ENCODE results near the gene GLRX.

The GLRX gene

DNA sequence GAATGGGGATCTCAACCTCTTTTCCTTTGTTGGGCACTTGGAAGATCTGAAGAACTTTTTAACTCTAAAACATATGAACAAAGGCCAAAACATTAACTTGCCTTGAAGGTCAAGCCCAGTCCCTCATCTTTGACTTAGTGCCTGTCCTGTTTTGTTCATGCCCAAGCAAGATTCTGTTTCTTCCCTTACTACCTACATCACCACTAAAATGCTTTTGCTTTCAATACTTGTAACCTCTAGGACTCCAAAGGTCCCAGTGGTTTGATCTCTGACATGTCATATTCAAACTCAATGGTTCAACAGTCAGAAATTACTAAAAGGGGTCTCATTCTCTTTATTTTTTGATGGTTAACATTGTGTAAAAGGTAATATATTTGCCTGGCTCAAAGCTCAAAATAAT is 24.0 kb downstream of the GLRX start:
- ChIA-PET CTCF (interaction anchor here (2.0 kb wide), 1 partner anchor 17 kb away, joined by 6 read pairs; no protein-coding TSS in a partner anchor), POLR2A (no interaction called here)
- TF ChIP-seq SUZ12 (IDR thresholded peaks at IDR 0.05) (no peak), BHLHE40 (IDR thresholded peaks at IDR 0.05; ENCODE audit: borderline replicate concordance) (no peak), HDGF (IDR thresholded peaks at IDR 0.05; ENCODE audit: borderline replicate concordance) (no peak), CTBP1 (IDR thresholded peaks at IDR 0.05; ENCODE audit: borderline replicate concordance) (no peak), LEF1 (IDR thresholded peaks at IDR 0.05; ENCODE audit: borderline replicate concordance) (no peak), FOXM1 (IDR thresholded peaks at IDR 0.05; ENCODE audit: borderline replicate concordance) (no peak), FOXA1 (IDR thresholded peaks at IDR 0.05) (no peak), ARNT (IDR thresholded peaks at IDR 0.05) (no peak), SP1 (IDR thresholded peaks at IDR 0.05) (no peak), TARDBP (IDR thresholded peaks at IDR 0.05) (no peak), NFRKB (IDR thresholded peaks at IDR 0.05) (no peak), ZNF384 (IDR thresholded peaks at IDR 0.05) (no peak), L3MBTL2 (conservative IDR thresholded peaks at IDR 0.05) (no peak), PKNOX1 (IDR thresholded peaks at IDR 0.05) (no peak), ELF4 (IDR thresholded peaks at IDR 0.05) (no peak), FOXK2 (IDR thresholded peaks at IDR 0.05) (no peak)
- DNase-seq (ENCODE audit: extremely low spot score), result no peak

GRCh38 chr5:95798048-95798447 is 24.5 kb downstream of the GLRX start:
- DNase-seq (ENCODE audit: extremely low spot score), result no peak
- POLR2A ChIA-PET, result no interaction called here
- TF ChIP-seq L3MBTL2 (conservative IDR thresholded peaks at IDR 0.05), result no peak
- no peak for TF ChIP-seq HDGF (IDR thresholded peaks at IDR 0.05; ENCODE audit: borderline replicate concordance)
- TF ChIP-seq CTBP1 (IDR thresholded peaks at IDR 0.05; ENCODE audit: borderline replicate concordance), result no peak
- no peak for TF ChIP-seq SUZ12 (IDR thresholded peaks at IDR 0.05)
- TF ChIP-seq PKNOX1 (IDR thresholded peaks at IDR 0.05), result no peak
- no peak for TF ChIP-seq BHLHE40 (IDR thresholded peaks at IDR 0.05; ENCODE audit: borderline replicate concordance)
- TF ChIP-seq SP1 (IDR thresholded peaks at IDR 0.05), result no peak
- no peak for TF ChIP-seq FOXA1 (IDR thresholded peaks at IDR 0.05)
- TF ChIP-seq ARNT (IDR thresholded peaks at IDR 0.05), result no peak
- no peak for TF ChIP-seq ZNF384 (IDR thresholded peaks at IDR 0.05)
- TF ChIP-seq ELF4 (IDR thresholded peaks at IDR 0.05), result no peak
- TF ChIP-seq LEF1 (IDR thresholded peaks at IDR 0.05; ENCODE audit: borderline replicate concordance), result no peak
- no peak for TF ChIP-seq NFRKB (IDR thresholded peaks at IDR 0.05)
- no peak for TF ChIP-seq FOXK2 (IDR thresholded peaks at IDR 0.05)
- no peak for TF ChIP-seq FOXM1 (IDR thresholded peaks at IDR 0.05; ENCODE audit: borderline replicate concordance)
- TF ChIP-seq TARDBP (IDR thresholded peaks at IDR 0.05), result no peak
- CTCF ChIA-PET, result interaction anchor here (2.0 kb wide), 1 partner anchor 17 kb away, joined by 6 read pairs; no protein-coding TSS in a partner anchor

GRCh38 chr5:95797301-95797700 is 25.2 kb downstream of the GLRX start:
- TF ChIP-seq HDGF (IDR thresholded peaks at IDR 0.05; ENCODE audit: borderline replicate concordance) (no peak), SP1 (IDR thresholded peaks at IDR 0.05) (no peak), PKNOX1 (IDR thresholded peaks at IDR 0.05) (no peak), LEF1 (IDR thresholded peaks at IDR 0.05; ENCODE audit: borderline replicate concordance) (no peak), NFRKB (IDR thresholded peaks at IDR 0.05) (no peak), FOXM1 (IDR thresholded peaks at IDR 0.05; ENCODE audit: borderline replicate concordance) (no peak), TARDBP (IDR thresholded peaks at IDR 0.05) (no peak), FOXK2 (IDR thresholded peaks at IDR 0.05) (no peak), ZNF384 (IDR thresholded peaks at IDR 0.05) (no peak), ARNT (IDR thresholded peaks at IDR 0.05) (no peak)
- ChIA-PET CTCF (no interaction called here), POLR2A (interaction anchor here (1.2 kb wide), 1 partner anchor 150 kb away, joined by 3 read pairs; the partner anchor contains the start of gene RFESD)
- DNase-seq (ENCODE audit: extremely low spot score), result no peak

GRCh38 chr5:95794070-95794516 is 28.4 kb downstream of the GLRX start:
- TF ChIP-seq L3MBTL2 (conservative IDR thresholded peaks at IDR 0.05) (no peak), LEF1 (IDR thresholded peaks at IDR 0.05; ENCODE audit: borderline replicate concordance) (no peak), PKNOX1 (IDR thresholded peaks at IDR 0.05) (no peak), FOXM1 (IDR thresholded peaks at IDR 0.05; ENCODE audit: borderline replicate concordance) (no peak), HDGF (IDR thresholded peaks at IDR 0.05; ENCODE audit: borderline replicate concordance) (no peak), ELF4 (IDR thresholded peaks at IDR 0.05) (no peak), FOXK2 (IDR thresholded peaks at IDR 0.05) (no peak), SUZ12 (IDR thresholded peaks at IDR 0.05) (no peak), TARDBP (IDR thresholded peaks at IDR 0.05) (no peak)
- ChIA-PET POLR2A (no interaction called here), CTCF (interaction anchor here (1.7 kb wide), 1 partner anchor 13 kb away, joined by 5 read pairs; no protein-coding TSS in a partner anchor)
- no peak for DNase-seq (ENCODE audit: extremely low spot score)

GRCh38 chr5:95791751-95792150 is 30.8 kb downstream of the GLRX start:
- ChIA-PET CTCF (interaction anchor here (1.2 kb wide), 1 partner anchor 11 kb away, joined by 5 read pairs; no protein-coding TSS in a partner anchor), POLR2A (interaction anchor here (1.3 kb wide), 1 partner anchor 43 kb away, joined by 4 read pairs; no protein-coding TSS in a partner anchor)
- no peak for DNase-seq (ENCODE audit: extremely low spot score)
- TF ChIP-seq PKNOX1 (IDR thresholded peaks at IDR 0.05), result no peak
- TF ChIP-seq CTBP1 (IDR thresholded peaks at IDR 0.05; ENCODE audit: borderline replicate concordance), result no peak
- TF ChIP-seq FOXK2 (IDR thresholded peaks at IDR 0.05), result no peak
- no peak for TF ChIP-seq FOXM1 (IDR thresholded peaks at IDR 0.05; ENCODE audit: borderline replicate concordance)
- TF ChIP-seq ARNT (IDR thresholded peaks at IDR 0.05), result no peak
- no peak for TF ChIP-seq TARDBP (IDR thresholded peaks at IDR 0.05)
- no peak for TF ChIP-seq L3MBTL2 (conservative IDR thresholded peaks at IDR 0.05)
- no peak for TF ChIP-seq ZNF384 (IDR thresholded peaks at IDR 0.05)
- TF ChIP-seq SUZ12 (IDR thresholded peaks at IDR 0.05), result no peak
- TF ChIP-seq SP1 (IDR thresholded peaks at IDR 0.05), result no peak
- no peak for TF ChIP-seq HDGF (IDR thresholded peaks at IDR 0.05; ENCODE audit: borderline replicate concordance)
- TF ChIP-seq NFRKB (IDR thresholded peaks at IDR 0.05), result no peak
- no peak for TF ChIP-seq BHLHE40 (IDR thresholded peaks at IDR 0.05; ENCODE audit: borderline replicate concordance)
- no peak for TF ChIP-seq ELF4 (IDR thresholded peaks at IDR 0.05)
- no peak for TF ChIP-seq LEF1 (IDR thresholded peaks at IDR 0.05; ENCODE audit: borderline replicate concordance)
- no peak for TF ChIP-seq FOXA1 (IDR thresholded peaks at IDR 0.05)
